Stimulated activated CD8-positive, alpha-beta memory T cell treated with anti-CD3 and anti-CD28 coated beads, Interleukin-15, amount 100 ng/mL, for 24 hours (primary cell): ENCODE results near the gene DPY19L1.
"Not testable (repeated sequence)": the region's sequence is repeated elsewhere in the genome, so short reads cannot be mapped to it uniquely, and the experiment has no call there.

Source experiments
- DNase-seq: peaks from one replicate; pipeline ENCODE4 v3.0.0-alpha.2; 2020; ENCODE audit warnings: low read depth

DPY19L1 gene

DNA sequence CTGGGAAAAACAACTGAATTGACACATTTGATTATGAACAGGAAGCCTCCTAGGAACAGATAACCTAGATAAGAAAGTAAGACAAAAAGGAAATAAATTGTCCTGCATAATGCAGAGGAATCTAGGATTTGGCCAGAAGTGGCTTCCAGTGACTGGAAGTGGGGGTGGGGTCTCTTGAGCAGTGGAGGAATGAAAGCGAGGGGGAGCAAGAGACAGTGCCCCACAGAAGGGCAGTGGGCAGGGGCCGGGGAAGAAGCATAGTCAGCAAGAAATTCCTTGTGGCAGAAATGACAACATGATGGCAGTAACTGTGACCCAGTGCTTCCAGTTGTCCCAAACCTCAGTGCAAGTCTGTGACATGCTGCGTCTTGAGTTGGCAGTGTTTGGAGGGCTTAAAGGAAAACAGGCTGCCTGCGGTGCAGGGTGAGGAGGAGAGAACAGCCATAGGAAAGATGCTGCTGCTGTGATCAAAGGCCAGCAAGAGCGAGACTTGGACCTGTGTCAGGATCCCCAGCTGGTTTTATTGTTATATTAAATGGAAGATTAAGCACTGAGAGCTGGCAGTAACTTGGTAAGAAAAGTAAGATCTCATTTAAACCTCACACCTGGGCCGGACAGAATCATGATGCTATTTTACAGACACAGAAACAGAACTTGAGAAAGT, 119.0 kb downstream of the DPY19L1 start:
- not testable (repeated sequence) for DNase-seq

- DNase-seq = not testable (repeated sequence)
These were observed 119.8 kb downstream of the DPY19L1 start for GRCh38 chr7:34917515-34917914.

GRCh38 chr7:34916267-34916666, 121.0 kb downstream of the DPY19L1 start:
- DNase-seq = no peak

DNA sequence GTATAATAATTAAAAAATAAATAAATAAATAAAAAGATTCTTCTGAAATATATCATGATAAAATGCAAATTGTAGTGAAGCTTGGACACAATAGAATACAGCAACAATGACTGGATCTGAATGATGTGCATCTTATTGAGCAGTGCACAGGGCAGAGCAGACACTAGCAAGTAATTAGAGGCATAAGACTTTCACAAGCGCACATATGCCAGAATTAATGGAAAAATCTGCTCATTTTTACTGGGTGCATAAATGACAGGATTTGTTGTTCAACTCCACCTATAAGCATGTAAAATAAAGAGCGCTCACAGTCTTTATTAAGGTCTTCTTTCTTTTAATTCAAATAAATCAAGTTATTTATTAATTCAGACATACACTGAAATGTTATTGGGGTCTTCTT, 125.0 kb downstream of the DPY19L1 start:
- no peak for DNase-seq

DNA sequence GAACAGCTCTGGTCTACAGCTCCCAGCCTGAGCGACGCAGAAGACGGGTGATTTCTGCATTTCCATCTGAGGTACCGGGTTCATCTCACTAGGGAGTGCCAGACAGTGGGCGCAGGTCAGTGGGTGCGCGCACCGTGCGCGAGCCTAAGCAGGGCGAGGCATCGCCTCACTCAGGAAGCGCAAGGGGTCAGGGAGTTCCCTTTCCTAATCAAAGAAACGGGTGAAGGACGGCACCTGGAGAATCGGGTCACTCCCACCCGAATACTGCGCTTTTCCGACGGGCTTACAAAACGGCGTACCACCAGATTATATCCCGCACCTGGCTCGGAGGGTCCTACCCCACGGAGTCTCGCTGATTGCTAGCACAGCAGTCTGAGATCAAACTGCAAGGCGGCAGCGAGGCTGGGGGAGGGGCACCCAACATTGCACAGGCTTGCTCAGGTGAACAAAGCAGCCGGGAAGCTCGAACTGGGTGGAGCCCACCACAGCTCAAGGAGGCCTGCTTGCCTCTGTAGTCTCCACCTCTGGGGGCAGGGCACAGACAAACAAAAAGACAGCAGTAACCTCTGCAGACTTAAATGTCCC, 130.9 kb downstream of the DPY19L1 start:
- DNase-seq = not testable (repeated sequence)

- no peak for DNase-seq
These were observed 132.3 kb downstream of the DPY19L1 start for GRCh38 chr7:34904987-34905386.

DNA sequence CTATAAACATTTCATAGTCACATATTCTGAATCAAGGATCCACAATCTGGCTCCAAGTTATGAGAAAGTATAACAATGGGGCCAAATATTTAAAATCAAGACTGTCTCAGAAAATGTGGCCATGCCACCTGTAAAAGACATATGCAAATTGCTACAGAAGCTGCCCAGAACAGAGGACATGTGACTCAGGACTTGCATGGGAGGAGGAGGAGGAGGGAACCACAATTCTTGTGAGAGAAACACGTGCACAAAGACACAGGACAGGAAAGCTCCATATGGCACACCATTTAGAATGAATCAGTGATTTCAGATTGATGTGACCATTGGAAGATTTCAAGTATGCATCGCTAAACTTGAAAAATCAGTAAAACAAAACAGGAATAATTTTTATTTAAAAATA, 133.4 kb downstream of the DPY19L1 start:
- DNase-seq = not testable (repeated sequence)

GRCh38 chr7:34902182-34902581, 135.1 kb downstream of the DPY19L1 start:
- no peak for DNase-seq

DNA sequence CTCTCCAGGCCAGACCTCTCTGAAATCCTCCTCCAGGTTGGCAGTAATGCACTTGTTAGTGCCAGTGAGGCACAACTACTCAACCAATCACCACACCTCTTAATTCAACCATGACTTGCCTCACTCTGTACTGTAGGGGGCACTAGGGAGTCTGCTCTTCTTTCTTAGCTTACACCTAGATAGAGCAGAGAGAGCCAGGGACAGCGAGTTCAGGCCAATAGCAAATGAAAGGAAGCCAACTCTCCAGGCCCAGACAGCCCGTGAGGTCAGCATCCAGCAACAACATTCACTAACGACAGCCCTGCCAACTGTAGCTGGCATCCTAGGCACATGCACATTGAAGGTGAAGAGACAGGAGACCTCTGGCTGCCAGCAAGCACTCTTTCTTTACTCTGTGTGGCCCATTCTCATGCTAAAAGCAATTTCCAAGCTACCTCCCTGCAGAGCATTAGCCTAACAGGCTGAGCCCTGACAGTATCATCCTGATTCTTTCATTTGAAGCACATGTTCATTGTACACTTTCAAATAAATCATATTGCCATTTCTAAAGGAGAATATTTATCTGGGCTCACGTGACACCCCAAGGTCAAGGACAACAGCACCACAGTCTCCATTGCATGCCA, 136.3 kb downstream of the DPY19L1 start:
- no peak for DNase-seq

- no peak for DNase-seq
These were observed 142.1 kb downstream of the DPY19L1 start for GRCh38 chr7:34895202-34895601.

DNA sequence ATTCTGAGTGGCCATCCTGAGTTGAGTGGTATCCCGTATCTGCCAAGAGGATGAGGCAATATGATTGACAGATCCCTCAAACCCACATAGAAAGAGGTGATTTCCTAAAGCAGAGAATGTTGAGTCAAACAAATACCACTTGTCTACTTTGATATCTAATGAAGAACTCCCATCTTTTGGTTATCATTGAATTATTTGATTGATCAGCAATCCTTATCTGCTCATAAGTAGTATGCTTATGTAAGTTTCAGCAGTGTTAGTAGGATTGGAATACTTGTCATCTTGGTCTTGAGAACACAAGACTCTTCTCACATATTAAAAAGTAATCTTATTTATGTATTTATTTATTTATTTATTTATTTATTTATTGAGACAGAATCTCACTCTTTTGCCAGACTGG, 147.3 kb downstream of the DPY19L1 start:
- no peak for DNase-seq

- DNase-seq = no peak
These were observed 150.4 kb downstream of the DPY19L1 start for GRCh38 chr7:34886856-34887255.

- not testable (repeated sequence) for DNase-seq
These were observed 153.4 kb downstream of the DPY19L1 start for GRCh38 chr7:34883855-34884254.

GRCh38 chr7:34879871-34880270, 157.4 kb downstream of the DPY19L1 start:
- DNase-seq = no peak

DNA sequence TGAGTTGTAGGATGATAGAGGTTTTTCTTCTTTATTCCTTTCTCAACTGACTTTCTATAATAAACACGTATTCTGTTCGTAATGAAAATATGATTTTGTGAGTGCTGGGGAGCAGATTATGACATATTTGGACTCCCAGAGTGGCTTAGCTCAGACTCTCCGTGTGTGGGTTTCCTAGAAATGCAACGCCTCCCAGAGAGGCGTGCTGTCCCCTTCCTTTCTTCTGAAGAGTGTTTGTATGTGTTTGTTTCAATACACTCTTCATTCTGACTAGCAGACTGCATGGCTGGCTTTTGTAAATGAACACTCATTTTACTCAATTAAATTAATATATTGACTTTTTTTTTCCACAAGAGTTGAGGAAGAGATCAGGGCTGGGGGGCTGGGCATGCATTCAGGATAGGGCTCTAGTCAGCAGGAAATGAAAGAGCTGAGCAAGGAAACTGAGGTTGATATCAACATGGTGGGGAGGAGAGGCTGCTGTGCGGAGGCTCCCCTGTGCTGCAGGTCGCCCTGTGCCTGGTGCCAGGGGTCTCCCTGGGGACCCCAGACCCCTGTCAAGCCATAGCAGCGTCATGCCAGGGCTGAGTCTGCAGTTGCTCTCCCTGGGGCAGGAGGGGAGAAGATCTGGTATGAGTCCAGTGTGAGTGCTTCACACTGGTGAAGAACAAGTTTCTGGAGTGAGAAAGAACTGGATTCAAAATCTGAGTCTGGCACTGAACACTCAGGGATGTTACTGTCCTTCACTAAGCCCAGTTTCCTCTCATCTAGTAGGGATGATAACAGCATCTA, 158.1 kb downstream of the DPY19L1 start:
- not testable (repeated sequence) for DNase-seq
